Breast epithelium (tissue), 3 donors: Measurements from ENCODE around the gene OSBPL10.

Source experiments
- POLR2A ChIP-seq: fragments of 450-650 bp; IDR thresholded peaks from one replicate; pipeline ENCODE4 v1.6.1; 2016; ENCODE audit warnings: antibody characterized with exemption, mild to moderate bottlenecking, moderate library complexity
- TF ChIP-seq, protein P1 (sequence below), 3 donors: fragments of 450-650 bp; IDR thresholded peaks; one replicate each; pipeline ENCODE4 v1.5.1; 2016 to 2017; ENCODE audit warnings: antibody characterized with exemption in 3 of 3, mild to moderate bottlenecking in 3 of 3, moderate library complexity in 3 of 3

DNA sequence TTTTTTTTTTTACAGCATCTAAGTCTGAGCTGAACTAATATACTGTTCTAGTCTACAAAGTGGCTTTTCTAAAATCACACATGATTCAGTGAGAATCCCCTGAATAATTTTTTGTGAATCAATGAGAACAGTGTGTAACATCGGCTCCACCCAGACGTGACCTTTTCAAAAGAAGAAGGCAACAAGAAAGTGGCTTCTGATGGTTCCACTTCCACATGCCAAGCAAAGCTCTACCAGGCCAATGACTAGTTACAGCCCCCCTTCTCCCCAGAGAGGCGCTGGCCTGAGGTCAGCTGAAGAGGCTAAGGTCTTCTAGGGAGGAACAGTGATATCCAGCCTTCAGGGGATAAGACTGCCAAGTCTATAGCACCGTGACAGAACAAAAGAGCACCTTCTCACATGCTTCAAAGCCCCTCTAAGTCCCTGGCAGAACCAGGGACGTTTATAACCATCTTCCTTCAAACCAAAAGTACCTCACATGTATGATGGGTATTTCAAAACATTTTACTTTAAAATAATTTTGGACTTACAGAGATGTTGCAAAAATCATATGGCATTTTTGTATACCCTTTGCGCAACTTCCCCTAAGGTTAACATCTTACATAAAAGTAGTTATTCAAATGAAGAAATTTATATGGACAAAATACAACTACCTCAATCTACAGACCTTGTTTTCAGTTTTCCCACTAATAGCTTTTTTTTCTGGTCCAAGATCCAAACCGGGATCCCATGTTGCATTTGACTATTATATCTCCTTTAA lies 177.9 kb downstream of the OSBPL10 start:
- TF ChIP-seq, protein P1, sequence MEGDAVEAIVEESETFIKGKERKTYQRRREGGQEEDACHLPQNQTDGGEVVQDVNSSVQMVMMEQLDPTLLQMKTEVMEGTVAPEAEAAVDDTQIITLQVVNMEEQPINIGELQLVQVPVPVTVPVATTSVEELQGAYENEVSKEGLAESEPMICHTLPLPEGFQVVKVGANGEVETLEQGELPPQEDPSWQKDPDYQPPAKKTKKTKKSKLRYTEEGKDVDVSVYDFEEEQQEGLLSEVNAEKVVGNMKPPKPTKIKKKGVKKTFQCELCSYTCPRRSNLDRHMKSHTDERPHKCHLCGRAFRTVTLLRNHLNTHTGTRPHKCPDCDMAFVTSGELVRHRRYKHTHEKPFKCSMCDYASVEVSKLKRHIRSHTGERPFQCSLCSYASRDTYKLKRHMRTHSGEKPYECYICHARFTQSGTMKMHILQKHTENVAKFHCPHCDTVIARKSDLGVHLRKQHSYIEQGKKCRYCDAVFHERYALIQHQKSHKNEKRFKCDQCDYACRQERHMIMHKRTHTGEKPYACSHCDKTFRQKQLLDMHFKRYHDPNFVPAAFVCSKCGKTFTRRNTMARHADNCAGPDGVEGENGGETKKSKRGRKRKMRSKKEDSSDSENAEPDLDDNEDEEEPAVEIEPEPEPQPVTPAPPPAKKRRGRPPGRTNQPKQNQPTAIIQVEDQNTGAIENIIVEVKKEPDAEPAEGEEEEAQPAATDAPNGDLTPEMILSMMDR (IDR thresholded peaks at IDR 0.05): no peak
- no peak for TF ChIP-seq POLR2A
